Osteocyte (in vitro differentiated cells): ENCODE measurements around the gene PRKAR1B. TPM values are rescaled to one million over a fixed set of nuclear protein-coding genes. Genes with fewer than 3 reads are reported as not detected.

Experiments
- DNase-seq: peaks from one replicate; pipeline ENCODE4 v3.0.0; 2021; ENCODE audit warnings: mixed read lengths; ENCODE audit not compliant: unreplicated experiment; ENCODE audit errors: extremely low spot score
- H3K27ac Mint-ChIP-seq: one replicate; pipeline ENCODE4 v1.8.0; 2021; ENCODE audit warnings: mild to moderate bottlenecking, mixed read lengths; ENCODE audit not compliant: unreplicated experiment
- H3K27me3 Mint-ChIP-seq: one replicate; pipeline ENCODE4 v1.8.0; 2021; ENCODE audit warnings: mixed read lengths; ENCODE audit not compliant: unreplicated experiment
- H3K36me3 Mint-ChIP-seq: one replicate; pipeline ENCODE4 v1.8.0; 2021; ENCODE audit warnings: mixed read lengths; ENCODE audit not compliant: unreplicated experiment
- H3K4me1 Mint-ChIP-seq: one replicate; pipeline ENCODE4 v1.8.0; 2021; ENCODE audit warnings: mixed read lengths; ENCODE audit not compliant: unreplicated experiment
- H3K4me3 Mint-ChIP-seq: one replicate; pipeline ENCODE4 v1.8.0; 2021; ENCODE audit warnings: mild to moderate bottlenecking, moderate library complexity, mixed read lengths; ENCODE audit not compliant: unreplicated experiment
- H3K9me3 Mint-ChIP-seq: one replicate; pipeline ENCODE4 v1.8.0; 2021; ENCODE audit warnings: mixed read lengths; ENCODE audit not compliant: unreplicated experiment
- CTCF ChIP-seq: fragments of 200-600 bp; sonication (generic); IDR thresholded peaks from 2 replicates; pipeline ENCODE4 v1.5.0; 2021; ENCODE audit warnings: antibody characterized with exemption, mild to moderate bottlenecking, moderate library complexity
- total RNA-seq: library from RNA; stranded (reverse); gene quantifications from 2 replicates; pipeline ENCODE4 v1.2.1, GENCODE V29; 2021

Gene PRKAR1B
- total RNA-seq, 1 donor from 2014 or later, result 12.0 TPM

- no peak for TF ChIP-seq CTCF
- Mint-ChIP-seq H3K9me3 (peaks cover 5% of the 10 kb centered on the region), H3K36me3 (no peaks in the 10 kb centered on the region), H3K27me3 (no peaks in the 10 kb centered on the region), H3K4me1 (peaks cover 47% of the 10 kb centered on the region), H3K4me3 (no peak overlapping the region), H3K27ac (peak overlapping the region; percentile 85)
- no peak for DNase-seq
Observed at GRCh38 chr7:542131-542712, 184.9 kb downstream of the PRKAR1B start.

GRCh38 chr7:541661-542060 is 185.4 kb downstream of the PRKAR1B start:
- H3K27ac Mint-ChIP-seq, result no peak overlapping the region
- peaks cover 42% of the 10 kb centered on the region for H3K4me1 Mint-ChIP-seq
- no peak for TF ChIP-seq CTCF
- no peak overlapping the region for H3K4me3 Mint-ChIP-seq
- H3K27me3 Mint-ChIP-seq, result no peaks in the 10 kb centered on the region
- no peak for DNase-seq
- peaks cover 5% of the 10 kb centered on the region for H3K9me3 Mint-ChIP-seq
- H3K36me3 Mint-ChIP-seq, result no peaks in the 10 kb centered on the region

- H3K27me3 Mint-ChIP-seq, result no peaks in the 10 kb centered on the region
- no peaks in the 10 kb centered on the region for H3K36me3 Mint-ChIP-seq
- no peak overlapping the region for H3K27ac Mint-ChIP-seq
- H3K4me3 Mint-ChIP-seq, result no peak overlapping the region
- peaks cover 41% of the 10 kb centered on the region for H3K4me1 Mint-ChIP-seq
- H3K9me3 Mint-ChIP-seq, result peaks cover 5% of the 10 kb centered on the region
- no peak for DNase-seq
- no peak for TF ChIP-seq CTCF
Observed at GRCh38 chr7:540997-541396, 186.1 kb downstream of the PRKAR1B start.

GRCh38 chr7:540579-540978 is 186.5 kb downstream of the PRKAR1B start:
- Mint-ChIP-seq H3K9me3 (peaks cover 5% of the 10 kb centered on the region), H3K27ac (peak overlapping the region; percentile 66), H3K27me3 (no peaks in the 10 kb centered on the region), H3K4me1 (peaks cover 41% of the 10 kb centered on the region), H3K4me3 (no peak overlapping the region), H3K36me3 (no peaks in the 10 kb centered on the region)
- no peak for DNase-seq
- no peak for TF ChIP-seq CTCF

GRCh38 chr7:539731-540411 is 187.2 kb downstream of the PRKAR1B start:
- H3K36me3 Mint-ChIP-seq, result no peaks in the 10 kb centered on the region
- TF ChIP-seq CTCF, result no peak
- H3K27me3 Mint-ChIP-seq, result no peaks in the 10 kb centered on the region
- DNase-seq, result no peak
- peaks cover 41% of the 10 kb centered on the region for H3K4me1 Mint-ChIP-seq
- no peaks in the 10 kb centered on the region for H3K9me3 Mint-ChIP-seq
- H3K4me3 Mint-ChIP-seq, result no peak overlapping the region
- peak overlapping the region; percentile 66 for H3K27ac Mint-ChIP-seq
